A204.1 (cell line): ENCODE measurements around the gene TMEM186.
"Not testable (repeated sequence)": the region's sequence is repeated elsewhere in the genome, so short reads cannot be mapped to it uniquely, and the experiment has no call there.

Experiments used
- FAIRE-seq: peaks from 2 replicates; lab custom pipeline; 2012; peaks lifted over from hg19 to GRCh38; lab: Jason Lieb, UNC

Gene TMEM186

DNA sequence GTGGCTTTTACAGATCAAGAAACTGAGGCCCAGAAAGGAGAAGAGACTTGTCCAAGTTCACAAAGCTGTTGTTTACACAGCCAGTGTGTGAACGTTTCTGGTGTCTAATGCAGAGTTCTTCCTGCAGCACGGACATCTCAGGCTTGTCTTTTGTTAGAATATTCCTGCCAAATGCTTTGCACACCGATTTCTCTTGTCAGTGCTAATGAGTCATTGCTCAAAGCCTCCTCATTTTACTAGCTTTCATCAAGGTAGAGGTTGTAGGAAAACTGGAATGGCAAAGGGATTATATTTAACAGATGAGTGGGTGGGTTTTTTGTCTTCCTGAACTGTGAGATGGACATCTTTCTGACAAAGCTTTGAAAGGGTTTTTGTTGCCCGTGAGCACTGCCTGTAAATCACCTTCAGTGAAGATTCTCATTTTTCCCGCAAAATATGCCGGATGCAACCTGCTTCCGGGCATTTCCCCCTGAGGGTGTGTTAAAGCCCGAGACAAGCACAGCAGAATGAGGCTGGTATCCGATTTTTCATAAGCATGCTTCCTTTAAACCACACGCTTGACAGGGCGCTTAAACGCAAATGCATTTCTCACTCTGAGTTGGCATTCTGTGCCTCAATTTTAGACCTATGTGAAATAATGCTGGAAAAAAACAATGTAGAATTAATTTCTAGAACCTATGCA is 14.9 kb upstream of the TMEM186 start:
- FAIRE-seq, result no peak

DNA sequence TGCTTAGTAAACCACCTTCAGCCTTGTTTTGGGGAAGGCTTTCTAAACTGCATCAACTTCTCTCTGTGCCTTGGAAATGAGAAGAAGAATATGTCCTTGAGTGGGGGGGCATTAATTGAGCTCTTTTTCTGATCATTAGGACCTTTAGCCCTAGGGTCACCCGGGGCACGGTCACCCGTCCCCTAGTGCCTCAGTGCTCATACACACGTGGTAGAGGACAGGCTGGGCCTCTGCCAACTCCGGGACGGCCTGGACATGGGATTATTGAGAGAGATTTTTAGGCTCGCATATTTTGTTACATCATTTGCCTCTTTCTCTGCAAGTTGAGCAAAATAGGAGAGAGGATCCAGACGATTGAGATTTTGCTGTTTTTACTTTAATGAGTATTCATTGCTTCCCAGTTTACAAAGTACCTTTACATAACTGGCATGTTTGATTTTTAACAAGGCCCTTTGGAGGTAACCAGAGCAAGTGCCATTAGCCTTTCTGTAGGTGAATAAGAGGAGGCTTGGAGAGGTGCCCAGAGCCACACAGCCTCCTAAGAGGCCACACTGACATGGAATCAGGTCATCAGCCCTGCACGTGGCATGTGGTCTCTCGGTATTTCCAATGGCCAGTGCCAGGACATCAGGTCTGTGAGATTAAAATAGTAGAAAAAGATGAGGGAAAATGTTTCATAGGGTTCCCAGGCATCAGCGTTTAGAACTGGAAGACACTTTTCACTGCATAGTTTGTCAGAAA is 11.3 kb upstream of the TMEM186 start:
- FAIRE-seq, result no peak

DNA sequence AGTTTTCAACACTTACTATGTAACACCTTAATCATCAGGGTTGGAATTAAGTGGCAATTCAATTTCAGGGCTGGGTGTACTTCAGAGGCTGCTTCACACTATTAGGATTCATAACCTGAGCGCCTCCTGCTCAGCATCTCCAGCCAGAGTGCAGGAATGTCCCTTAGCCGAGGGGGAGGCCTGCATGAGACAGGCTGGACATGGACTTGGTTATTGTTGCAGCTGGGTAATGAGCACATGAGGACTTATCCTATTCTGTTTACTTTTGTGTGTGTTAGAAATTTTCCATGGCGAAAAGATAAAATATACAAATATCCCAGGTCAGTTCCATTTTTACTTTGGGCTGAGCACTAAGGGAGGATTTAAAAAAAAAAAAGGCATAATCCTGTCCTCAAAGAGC is 10.6 kb upstream of the TMEM186 start:
- no peak for FAIRE-seq

DNA sequence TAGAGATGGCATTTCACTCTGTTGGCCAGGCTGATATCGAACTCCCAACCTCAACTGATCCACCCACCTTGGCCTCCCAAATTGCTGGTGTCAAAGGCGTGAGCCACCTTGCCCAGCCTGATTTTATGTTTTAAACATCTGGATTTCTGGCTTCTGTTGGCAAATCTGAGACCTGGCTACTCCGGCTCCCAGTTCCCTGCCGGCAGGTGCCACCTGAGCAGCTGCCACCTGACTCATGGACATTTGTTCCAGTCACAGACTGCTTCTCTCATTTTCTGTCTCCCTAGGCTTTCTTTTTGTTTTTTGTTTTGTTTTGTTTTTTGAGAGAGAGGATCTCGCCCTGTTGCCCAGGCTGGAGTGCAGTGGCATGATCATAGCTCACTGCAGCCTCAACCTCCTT is 9.8 kb upstream of the TMEM186 start:
- no peak for FAIRE-seq

DNA sequence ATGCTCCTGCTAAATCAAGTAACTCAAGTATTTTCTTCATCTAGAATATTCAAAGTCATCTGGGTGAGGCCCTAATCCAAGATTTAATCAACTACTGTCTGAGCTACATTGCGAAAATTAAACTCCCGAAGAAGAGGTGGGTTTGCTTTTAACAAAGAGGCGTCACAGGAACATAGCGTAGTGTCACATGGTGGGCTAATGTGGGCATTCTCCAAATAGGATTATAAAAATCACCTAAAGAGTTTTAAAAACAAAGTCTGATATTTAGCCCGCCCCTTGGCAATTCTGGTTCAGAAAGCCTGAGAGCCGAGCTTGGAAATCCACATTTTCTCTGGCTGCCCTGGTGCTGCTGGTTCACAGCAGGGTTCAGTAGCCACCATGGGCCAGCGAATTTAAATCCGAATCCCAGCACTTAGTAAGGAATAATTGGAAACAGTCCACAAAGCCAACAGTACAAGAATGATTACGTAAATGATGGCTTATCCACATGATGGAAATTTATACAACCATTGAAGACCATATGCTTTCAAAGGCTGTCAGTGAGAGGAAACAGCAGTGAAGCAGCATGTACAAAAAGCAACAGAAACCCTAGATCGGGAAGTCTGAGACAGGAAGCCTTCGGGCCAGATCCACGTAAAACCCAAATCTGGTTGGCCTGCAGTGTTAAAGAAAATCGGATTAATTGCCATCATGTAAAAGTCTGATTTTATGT is 9.0 kb upstream of the TMEM186 start:
- FAIRE-seq, result no peak

DNA sequence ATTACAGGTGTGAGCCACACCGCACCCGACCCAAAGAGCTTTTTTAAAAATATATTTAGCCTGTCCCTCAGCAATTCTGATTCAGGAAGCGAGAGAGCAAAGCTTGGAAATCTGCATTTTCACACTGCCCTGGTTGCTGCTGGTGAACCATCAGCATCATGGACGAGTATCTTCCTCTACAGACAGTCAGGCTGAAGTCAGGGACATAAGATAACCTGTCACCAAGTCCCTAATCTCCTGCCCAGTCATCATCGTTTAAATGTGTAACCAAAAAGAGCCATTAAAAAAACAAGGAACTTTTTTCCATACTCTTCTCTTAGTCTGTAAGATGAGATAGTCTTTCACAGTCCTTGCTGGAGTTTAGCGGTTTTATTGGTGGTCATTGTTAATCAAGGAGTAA is 6.9 kb upstream of the TMEM186 start:
- FAIRE-seq, result no peak

DNA sequence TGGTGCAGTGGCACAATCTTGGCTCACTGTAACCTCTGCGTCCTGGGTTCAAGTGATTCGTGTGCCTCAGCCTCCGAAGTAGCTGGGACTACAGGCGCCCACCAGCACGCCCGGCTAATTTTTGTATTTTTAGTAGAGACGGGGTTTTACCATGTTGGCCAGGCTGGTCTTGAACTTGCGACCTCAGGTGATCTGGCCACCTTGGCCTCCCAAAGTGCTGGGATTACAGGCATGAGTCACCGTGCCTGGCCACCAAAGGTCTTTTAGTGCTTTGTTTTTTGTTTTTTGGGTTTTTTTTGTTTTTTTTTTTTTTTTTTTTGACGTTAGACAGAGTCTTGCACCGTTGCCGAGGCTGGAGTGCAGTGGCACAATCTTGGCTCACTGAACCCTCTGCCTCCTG is 6.3 kb upstream of the TMEM186 start:
- not testable (repeated sequence) for FAIRE-seq

DNA sequence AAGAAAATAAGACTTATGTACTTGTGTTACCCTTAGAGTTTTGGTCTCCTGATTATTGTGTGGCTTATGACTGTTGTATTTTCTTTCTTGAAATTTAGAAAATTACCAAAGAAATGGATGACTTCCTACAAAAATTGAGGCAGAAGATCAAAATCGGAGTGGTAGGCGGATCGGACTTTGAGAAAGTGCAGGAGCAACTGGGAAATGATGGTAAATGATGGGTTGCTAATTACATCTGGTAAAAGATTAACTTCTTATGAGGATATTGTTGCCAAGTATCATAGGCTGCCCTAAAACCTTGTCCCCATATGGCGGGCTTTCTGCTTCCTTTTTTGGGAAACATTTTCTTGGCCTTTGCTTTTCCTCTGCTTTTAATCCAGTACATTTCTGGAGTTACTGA is 4.3 kb upstream of the TMEM186 start:
- no peak for FAIRE-seq

DNA sequence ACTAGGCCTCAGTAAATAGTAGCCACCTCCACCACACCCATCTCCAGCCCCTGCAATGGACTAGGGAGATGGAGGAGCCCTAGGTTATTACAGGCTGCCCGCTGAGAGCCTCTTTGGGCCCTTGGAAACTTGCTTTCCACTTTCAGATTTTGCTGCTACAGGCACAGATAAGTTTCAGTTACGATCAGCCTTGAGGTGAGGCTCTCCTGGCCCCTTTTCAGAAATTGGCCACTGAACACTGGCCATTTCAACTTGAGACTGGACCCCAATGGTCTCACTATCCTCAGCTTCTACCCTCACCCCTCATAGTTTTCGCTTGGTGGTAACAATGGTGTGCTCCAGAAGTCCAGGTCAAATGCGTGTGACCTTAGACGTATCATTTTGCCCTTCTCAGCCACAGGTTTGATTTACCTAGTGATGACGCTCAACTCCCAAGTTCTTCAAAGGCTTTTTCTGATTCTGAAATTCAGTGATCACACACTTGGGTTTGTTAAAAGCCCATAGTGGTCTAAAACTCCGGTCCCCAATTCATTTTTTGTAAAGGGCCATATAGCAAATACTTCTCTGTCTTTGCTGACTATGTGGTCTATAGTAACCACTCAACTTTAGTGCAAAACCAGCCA is 1.2 kb upstream of the TMEM186 start:
- FAIRE-seq, result no peak

DNA sequence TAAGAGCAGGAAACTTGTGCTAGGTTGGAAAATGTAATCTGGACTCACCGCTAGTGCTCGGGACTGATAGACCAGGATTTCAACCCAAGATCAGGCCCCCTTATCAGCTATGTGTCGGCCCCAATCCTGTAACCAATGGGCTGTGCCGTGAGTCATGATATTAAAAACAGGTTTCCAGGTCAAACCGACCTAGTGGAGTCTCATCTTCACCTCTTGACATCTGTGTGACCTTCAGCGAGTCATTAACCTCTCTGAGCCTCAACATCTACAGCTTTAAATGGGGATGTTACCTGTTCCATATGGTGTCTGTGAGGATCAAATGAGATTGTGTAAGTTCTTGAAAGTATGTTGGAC is 712 bp upstream of the TMEM186 start:
- no peak for FAIRE-seq

DNA sequence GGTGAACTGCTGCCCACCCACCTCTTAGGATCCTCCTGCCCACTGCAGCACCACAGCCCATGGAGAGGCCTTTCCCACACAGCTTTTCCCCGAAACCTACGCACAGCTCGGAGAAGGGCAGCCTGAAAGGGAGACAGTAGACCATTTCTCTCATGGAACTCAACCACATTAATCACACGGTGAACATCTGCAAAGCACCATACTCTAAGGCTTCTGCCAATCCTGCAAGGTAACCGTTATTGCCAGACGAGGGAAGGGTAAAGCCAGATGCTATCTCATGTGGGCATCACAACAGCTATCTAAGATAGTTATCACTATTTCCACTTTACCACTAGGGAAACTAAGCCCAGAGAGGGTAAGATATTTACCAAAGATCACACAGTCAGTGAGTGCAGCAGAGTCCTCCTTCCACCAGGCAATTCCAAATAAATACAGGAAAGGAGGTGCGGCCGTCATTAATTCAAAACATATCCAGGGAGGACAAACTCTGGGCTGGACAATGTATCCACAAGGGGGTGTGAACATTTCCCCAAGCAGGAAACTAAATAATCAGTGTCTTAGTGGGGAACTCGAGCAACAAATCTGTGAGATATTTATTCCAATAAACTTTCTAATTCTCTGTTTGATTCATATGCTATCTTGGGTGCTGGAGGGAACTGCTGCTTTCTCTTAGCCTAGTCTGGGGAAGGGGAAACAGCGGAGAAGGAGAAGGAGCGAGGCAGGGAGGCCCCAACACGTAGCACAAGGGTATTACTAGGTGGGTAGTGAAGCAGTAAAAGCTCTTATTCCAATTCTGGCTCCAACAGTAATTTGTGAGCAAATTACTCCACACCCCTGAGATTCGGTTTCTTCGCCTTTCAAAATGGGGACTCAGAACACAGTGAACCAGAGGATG is 723 bp downstream of the TMEM186 start:
- FAIRE-seq, result no peak

DNA sequence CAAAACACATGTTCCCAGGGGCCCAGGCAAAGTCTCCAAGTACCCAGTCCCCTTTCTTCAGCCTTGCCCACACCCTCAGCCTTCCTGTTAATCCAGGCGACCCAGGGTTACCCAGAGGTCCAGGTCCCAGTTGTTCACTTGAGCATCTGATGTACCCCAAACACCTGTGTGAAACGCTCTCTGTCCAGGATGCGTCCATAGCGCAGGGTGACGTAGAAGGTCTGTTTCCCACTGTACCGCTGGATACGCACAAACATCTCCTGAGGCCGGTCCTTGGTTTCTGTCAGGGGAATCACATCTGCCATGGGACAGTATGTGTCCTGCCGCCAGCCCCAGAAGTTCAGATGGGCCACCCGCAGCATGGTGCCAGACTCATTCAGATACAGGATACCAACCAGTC is 1.6 kb downstream of the TMEM186 start:
- FAIRE-seq, result no peak

DNA sequence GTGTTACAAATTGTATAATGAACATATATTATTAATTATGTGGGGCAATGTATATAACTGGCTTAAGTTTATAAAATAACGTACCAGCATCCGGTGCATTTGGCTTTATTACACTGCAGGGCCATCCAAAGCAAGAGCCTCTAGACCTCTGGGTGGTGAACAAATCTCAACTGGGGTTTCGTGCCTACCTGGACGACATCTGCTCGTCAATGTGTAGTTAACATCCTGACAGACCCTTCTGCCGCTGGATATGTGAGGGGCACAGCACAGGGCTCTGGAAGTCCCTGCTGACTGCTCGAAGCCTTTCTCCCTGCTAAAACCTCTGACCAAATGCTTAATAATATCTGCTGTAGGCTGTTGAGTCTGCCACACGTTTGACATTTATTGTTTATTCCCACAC is 2.3 kb downstream of the TMEM186 start:
- no peak for FAIRE-seq

DNA sequence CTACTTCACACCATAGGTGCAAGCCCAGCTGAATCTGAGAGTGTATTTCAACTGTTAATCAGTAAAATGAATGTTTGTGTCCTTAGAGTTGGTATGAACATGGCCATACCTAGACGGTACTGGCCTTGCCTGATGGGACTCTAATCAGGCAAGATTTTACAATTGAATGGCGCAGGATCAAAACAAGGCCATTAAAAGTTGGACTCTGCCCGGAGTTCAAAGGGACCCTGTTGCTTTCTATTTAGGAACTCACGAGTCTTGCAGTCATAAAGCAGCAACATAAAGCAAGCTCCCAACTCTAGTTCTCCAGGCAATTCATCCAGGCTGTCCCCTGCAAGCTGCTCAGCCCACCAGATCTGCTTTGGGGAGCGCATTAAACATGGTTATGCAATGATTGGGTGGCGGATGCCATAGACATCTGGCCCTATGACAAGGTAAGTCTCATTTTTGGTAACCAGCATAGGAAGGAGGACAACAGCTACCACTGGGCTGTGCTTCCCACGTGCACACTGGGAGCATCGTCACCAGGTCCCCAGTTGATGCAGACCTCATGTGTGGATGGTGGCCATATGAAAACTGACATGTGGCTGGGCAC is 8.8 kb downstream of the TMEM186 start:
- no peak for FAIRE-seq

DNA sequence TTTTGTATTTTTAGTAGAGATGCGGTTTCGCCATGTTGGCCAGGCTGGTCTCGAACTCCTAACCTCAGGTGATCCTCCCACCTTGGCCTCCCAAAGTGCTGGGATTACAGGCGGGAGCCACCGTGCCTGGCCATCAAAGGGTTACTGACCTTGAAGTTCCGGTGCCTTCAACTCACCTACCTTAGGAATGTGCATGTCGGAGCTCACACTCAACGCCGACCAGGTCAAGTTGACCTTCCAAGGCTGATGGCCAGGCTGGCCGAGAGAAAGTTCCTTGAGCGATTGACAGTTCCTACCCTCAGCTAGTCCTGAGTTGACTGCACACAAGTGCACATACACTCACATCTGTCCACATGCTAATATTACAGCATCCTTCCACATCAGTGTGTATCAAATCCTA is 11.1 kb downstream of the TMEM186 start:
- not testable (repeated sequence) for FAIRE-seq

DNA sequence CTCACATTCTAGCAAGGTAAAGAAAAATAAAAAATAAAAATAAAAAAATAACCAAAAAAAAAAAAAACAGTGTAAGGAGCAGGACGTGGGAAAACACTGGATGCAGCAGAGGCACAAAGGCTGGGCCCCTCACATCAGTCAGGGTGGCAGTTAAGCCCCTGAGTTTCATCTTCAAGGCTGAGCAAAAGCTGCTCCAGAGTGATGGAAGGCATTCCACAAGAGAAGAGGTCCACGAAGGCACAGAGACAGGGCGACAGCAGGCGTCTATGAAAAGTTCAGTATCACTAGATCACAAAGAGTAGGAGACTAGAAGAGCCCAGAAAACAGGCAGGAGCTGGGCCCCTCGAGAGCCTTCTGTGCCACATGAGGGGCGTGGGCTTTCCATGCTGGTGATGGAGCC is 12.0 kb downstream of the TMEM186 start:
- no peak for FAIRE-seq

DNA sequence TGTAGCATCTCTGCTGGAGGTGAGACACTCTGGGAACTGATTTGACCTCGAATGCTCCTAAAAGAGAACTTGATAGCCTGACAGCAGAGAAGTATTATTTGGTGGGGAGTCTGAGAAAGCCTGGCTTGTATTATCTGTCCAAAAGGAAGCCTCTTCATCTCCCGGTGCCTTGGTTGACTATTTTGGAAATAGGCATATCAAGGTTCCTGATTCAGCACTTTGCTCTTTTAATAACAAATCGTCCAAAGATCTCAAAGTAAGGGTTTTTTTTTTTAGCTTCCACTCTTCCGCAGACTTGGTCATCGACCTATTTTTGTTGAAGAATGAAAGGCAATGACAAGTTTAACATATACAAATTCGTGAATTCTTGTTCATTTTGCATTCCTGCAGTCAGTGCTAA is 14.8 kb downstream of the TMEM186 start:
- FAIRE-seq, result no peak

DNA sequence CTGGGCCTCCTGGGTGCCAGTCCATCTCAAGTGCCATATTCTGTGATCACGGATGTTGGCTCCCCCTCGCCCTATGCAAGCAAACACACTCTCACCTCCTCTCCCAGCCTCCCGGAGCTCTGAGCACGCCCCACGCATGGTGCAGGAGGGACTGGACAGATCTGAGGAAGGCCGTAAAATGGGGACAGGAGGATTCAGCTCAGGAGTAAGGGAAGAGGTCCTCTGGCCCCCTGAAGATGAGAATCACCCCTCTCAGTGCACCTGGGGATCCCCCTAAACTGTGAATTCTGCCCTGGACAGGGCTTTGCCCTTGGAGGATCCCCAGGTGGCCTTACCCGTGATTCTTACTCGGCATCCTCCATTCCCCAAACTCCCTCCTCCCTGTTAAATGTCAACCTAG is 15.6 kb downstream of the TMEM186 start:
- FAIRE-seq, result no peak

DNA sequence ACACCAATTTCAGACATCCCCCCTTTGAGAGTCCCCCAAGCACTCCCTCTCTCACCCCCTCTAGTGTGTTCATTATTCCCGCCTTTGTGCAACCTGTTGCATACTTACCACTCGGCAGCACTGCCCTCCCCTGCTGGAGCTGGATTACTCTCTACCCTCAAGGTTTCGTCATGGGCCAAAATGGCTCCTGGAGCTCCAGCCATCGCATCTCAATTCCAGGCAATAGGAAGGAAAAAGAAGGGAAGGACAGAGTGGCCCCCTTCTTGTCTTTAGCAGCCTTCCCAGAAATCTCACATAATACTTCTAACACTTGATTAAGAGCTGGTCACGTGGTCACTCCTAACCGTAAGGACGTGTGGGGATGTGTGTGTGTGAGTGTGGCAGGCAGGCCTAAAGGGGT is 20.2 kb downstream of the TMEM186 start:
- no peak for FAIRE-seq

DNA sequence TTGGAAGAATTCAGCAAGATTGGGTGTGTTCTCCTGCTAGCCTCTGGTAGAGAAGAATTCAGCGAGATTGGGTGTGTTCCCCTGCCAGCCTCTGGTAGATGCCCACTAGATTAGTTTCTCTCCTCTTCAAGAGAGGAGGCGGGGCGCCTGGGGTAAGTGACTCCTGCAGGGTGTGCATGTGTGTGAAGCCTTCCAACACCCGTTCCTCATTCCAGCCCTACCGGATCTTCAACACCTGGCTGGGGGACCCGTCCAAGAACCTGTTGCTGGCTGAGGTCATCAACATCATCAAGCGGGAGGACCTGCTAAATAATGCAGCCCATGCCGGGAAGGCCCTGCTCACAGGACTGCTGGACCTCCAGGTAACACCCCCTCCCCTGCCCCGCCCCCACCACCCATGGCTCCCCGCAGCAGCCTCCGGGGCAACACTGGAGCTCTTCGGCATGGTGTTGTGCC is 21.3 kb downstream of the TMEM186 start:
- no peak for FAIRE-seq

DNA sequence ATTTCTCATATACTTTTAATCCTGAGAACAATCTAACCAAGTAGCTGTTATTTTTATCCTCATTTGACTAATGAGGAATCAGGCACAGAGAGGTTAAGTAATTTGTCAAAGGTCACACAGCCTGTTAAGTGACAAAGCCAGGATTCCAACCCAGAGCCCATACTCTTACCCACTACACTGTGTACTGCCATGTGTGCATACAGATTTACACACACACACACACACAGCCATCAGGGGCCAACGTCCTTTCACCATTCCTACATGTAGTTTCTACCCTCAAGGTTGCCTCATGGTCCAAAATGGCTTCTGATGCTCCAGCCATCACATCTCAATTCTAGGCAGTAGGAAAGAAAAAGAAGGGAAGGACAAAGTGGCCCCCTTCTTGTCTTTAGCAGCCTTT is 22.1 kb downstream of the TMEM186 start:
- no peak for FAIRE-seq

DNA sequence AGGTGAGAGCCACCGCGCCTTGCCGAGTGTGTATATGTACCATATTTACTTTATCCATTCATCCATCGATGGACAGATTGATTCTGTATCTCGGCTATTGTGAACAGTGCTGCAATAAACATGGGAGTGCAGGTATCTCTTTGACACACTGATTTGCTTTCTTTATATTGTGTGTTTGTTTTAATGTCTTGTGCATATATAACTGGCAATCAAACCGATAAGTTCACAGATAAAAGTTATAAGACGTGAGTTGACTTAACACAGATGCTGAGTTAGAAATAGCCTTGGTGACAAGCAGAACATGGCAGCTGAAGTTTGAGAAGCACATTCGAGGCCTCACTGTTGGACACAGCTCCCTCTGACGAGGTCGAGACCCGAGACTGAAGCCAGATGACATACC is 23.2 kb downstream of the TMEM186 start:
- no peak for FAIRE-seq
